Liver (tissue), 9 donors: ENCODE data around the gene GPC3. TPM values are rescaled to one million over a fixed set of nuclear protein-coding genes. Genes with fewer than 3 reads are reported as not detected.

Experiments
- DNase-seq: peaks from one replicate; pipeline ENCODE4 v3.0.0-alpha.2; 2017; ENCODE audit warnings: low spot score
- H3K27ac ChIP-seq, 2 donors: one replicate each; pipeline ENCODE4 v1.7.0; 2013; ENCODE audit warnings: inconsistent platforms in 2 of 2, low read length in 2 of 2, control low read depth in 1 of 2, low read depth in 1 of 2, mild to moderate bottlenecking in 1 of 2
- H3K27me3 ChIP-seq, 4 donors: one replicate each; pipeline versions ENCODE4 v1.6.1 to v1.7.0; 2013; ENCODE audit warnings: low read length in 3 of 4, inconsistent platforms in 1 of 4, mild to moderate bottlenecking in 1 of 4, moderate library complexity in 1 of 4; ENCODE audit not compliant: control insufficient read depth in 4 of 4, insufficient read depth in 4 of 4
- H3K36me3 ChIP-seq, 4 donors: one replicate each; pipeline versions ENCODE4 v1.6.1 to v1.7.0; 2013; ENCODE audit warnings: low read length in 3 of 4, mild to moderate bottlenecking in 3 of 4, low read depth in 1 of 4, moderate library complexity in 1 of 4; ENCODE audit not compliant: control insufficient read depth in 4 of 4, insufficient read depth in 3 of 4
- H3K4me1 ChIP-seq, 4 donors: one replicate each; pipeline versions ENCODE4 v1.6.1 to v1.7.0; 2013; ENCODE audit warnings: low read length in 3 of 4, mild to moderate bottlenecking in 3 of 4, moderate library complexity in 1 of 4; ENCODE audit not compliant: control insufficient read depth in 4 of 4, insufficient read depth in 4 of 4
- H3K4me3 ChIP-seq, 3 donors: one replicate each; pipeline versions ENCODE4 v1.6.1 to v1.7.0; 2013; ENCODE audit warnings: low read length in 3 of 3, control low read depth in 1 of 3, low read depth in 1 of 3, mild to moderate bottlenecking in 1 of 3
- H3K9ac ChIP-seq, 2 donors: one replicate each; pipeline ENCODE4 v1.7.0; 2013; ENCODE audit warnings: low read length in 2 of 2, mild to moderate bottlenecking in 2 of 2, moderate library complexity in 2 of 2, control low read depth in 1 of 2, low read depth in 1 of 2
- H3K9me3 ChIP-seq, 4 donors: one replicate each; pipeline versions ENCODE4 v1.6.1 to v1.7.0; 2013; ENCODE audit warnings: low read length in 3 of 4; ENCODE audit not compliant: control insufficient read depth in 4 of 4
- CTCF ChIP-seq: fragments of 150-350 bp; IDR thresholded peaks from 2 replicates; pipeline ENCODE4 v1.5.1; 2017; ENCODE audit warnings: improper control_type of control experiment, low read depth, low read length; ENCODE audit not compliant: missing input control
- EGR1 ChIP-seq, 2 donors: IDR thresholded peaks; 2 replicates each; pipeline ENCODE4 v1.6.1; 2016 to 2018; ENCODE audit warnings: antibody characterized with exemption in 2 of 2, low read depth in 2 of 2
- FOXA1 ChIP-seq: IDR thresholded peaks from 2 replicates; pipeline ENCODE4 v1.6.1; 2016; ENCODE audit warnings: antibody characterized with exemption
- FOXA2 ChIP-seq: IDR thresholded peaks from 2 replicates; pipeline ENCODE4 v1.6.1; 2016; ENCODE audit warnings: antibody characterized with exemption
- GABPA ChIP-seq, 2 donors: IDR thresholded peaks in 1 of 2; conservative IDR thresholded peaks in 1 of 2; 2 replicates each; pipeline ENCODE4 v1.6.1; 2016; ENCODE audit warnings: antibody characterized with exemption in 2 of 2, mild to moderate bottlenecking in 1 of 2, moderate library complexity in 1 of 2
- HNF4A ChIP-seq, 2 donors: conservative IDR thresholded peaks; 2 replicates each; pipeline ENCODE4 v1.6.1; 2016; ENCODE audit warnings: antibody characterized with exemption in 2 of 2, mild to moderate bottlenecking in 2 of 2
- HNF4G ChIP-seq: IDR thresholded peaks from 2 replicates; pipeline ENCODE4 v1.6.1; 2016; ENCODE audit warnings: antibody characterized with exemption
- NR2F2 ChIP-seq: IDR thresholded peaks from 2 replicates; pipeline ENCODE4 v1.6.1; 2016; ENCODE audit warnings: antibody characterized with exemption
- RXRA ChIP-seq, 2 donors: IDR thresholded peaks; 2 replicates each; pipeline ENCODE4 v1.6.1; 2017 to 2018; ENCODE audit warnings: antibody characterized with exemption in 2 of 2, mild to moderate bottlenecking in 1 of 2
- SP1 ChIP-seq: IDR thresholded peaks from 2 replicates; pipeline ENCODE4 v1.6.1; 2018; ENCODE audit warnings: antibody characterized with exemption, mild to moderate bottlenecking
- TAF1 ChIP-seq: conservative IDR thresholded peaks from 2 replicates; pipeline ENCODE4 v1.6.1; 2016; ENCODE audit warnings: antibody characterized with exemption, mild to moderate bottlenecking
- YY1 ChIP-seq: IDR thresholded peaks from 2 replicates; pipeline ENCODE4 v1.6.1; 2016; ENCODE audit warnings: antibody characterized with exemption, mild to moderate bottlenecking
- ZBTB33 ChIP-seq: IDR thresholded peaks from 2 replicates; pipeline ENCODE4 v1.6.1; 2016; ENCODE audit warnings: antibody characterized with exemption
- WGBS: extraction: QIAGEN DNeasy Blood & Tissue Kit; methylation state at CpG from one replicate; pipeline ENCODE4 v1.1.7; 2013; 5-methylcytosine and 5-hydroxymethylcytosine counted together
- polyA plus RNA-seq, 2 donors: library from polyadenylated mRNA; stranded (reverse) in 1 of 2; unstranded in 1 of 2; fragments of 200-250 nt in 1 of 2; fragments of >200 nt in 1 of 2; fragmentation: Nextera tagmentation in 1 of 2; extraction: Ambion mirVana in 1 of 2; gene quantifications; one replicate each; pipeline versions ENCODE4 v1.2.1 to v1.2.3, GENCODE V29; 2013 to 2015
- total RNA-seq, 2 donors: library from RNA; depleted of rRNA; stranded (reverse); fragments of >200 nt; gene quantifications; one replicate each; pipeline ENCODE4 v1.2.3, GENCODE V29; 2014
- TF ChIP-seq, protein P1 (sequence below): IDR thresholded peaks from 2 replicates; pipeline ENCODE4 v1.6.1; 2016; ENCODE audit warnings: antibody characterized with exemption, mild to moderate bottlenecking
- TF ChIP-seq, protein P2 (sequence below): IDR thresholded peaks from 2 replicates; pipeline ENCODE4 v1.6.1; 2016; ENCODE audit warnings: antibody characterized with exemption
- TF ChIP-seq, protein P3 (sequence below): IDR thresholded peaks from 2 replicates; pipeline ENCODE4 v1.6.1; 2016; ENCODE audit warnings: antibody characterized with exemption
- donor health status: healthy.
- donor health status: healthy.
- donor health status: healthy.
- donor health status: healthy.
- donor health status: healthy.

The GPC3 gene
- total and polyA plus RNA-seq, 4 donors: 0.40 to 1,133 (median 1.5) TPM

GRCh38 chrX:133981924-133982323 is 3.5 kb downstream of the GPC3 start:
- no peaks in the 10 kb centered on the region for H3K36me3 ChIP-seq
- H3K9me3 ChIP-seq: peaks cover 0 to 4% (median 0%) of the 10 kb centered on the region in 4 donors
- DNase-seq: no peak
- H3K27me3 ChIP-seq: peaks cover 0 to 2% (median 1%) of the 10 kb centered on the region in 4 donors
- H3K4me3 ChIP-seq: no peak overlapping the region
- TF ChIP-seq NR2F2: no peak
- TF ChIP-seq HNF4G: no peak
- no peak for TF ChIP-seq TAF1
- no peak for TF ChIP-seq ZBTB33
- TF ChIP-seq FOXA2: no peak
- TF ChIP-seq, protein P1, sequence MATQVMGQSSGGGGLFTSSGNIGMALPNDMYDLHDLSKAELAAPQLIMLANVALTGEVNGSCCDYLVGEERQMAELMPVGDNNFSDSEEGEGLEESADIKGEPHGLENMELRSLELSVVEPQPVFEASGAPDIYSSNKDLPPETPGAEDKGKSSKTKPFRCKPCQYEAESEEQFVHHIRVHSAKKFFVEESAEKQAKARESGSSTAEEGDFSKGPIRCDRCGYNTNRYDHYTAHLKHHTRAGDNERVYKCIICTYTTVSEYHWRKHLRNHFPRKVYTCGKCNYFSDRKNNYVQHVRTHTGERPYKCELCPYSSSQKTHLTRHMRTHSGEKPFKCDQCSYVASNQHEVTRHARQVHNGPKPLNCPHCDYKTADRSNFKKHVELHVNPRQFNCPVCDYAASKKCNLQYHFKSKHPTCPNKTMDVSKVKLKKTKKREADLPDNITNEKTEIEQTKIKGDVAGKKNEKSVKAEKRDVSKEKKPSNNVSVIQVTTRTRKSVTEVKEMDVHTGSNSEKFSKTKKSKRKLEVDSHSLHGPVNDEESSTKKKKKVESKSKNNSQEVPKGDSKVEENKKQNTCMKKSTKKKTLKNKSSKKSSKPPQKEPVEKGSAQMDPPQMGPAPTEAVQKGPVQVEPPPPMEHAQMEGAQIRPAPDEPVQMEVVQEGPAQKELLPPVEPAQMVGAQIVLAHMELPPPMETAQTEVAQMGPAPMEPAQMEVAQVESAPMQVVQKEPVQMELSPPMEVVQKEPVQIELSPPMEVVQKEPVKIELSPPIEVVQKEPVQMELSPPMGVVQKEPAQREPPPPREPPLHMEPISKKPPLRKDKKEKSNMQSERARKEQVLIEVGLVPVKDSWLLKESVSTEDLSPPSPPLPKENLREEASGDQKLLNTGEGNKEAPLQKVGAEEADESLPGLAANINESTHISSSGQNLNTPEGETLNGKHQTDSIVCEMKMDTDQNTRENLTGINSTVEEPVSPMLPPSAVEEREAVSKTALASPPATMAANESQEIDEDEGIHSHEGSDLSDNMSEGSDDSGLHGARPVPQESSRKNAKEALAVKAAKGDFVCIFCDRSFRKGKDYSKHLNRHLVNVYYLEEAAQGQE: no peak
- TF ChIP-seq RXRA (IDR thresholded peaks at IDR 0.05): no peak
- TF ChIP-seq, protein P2, sequence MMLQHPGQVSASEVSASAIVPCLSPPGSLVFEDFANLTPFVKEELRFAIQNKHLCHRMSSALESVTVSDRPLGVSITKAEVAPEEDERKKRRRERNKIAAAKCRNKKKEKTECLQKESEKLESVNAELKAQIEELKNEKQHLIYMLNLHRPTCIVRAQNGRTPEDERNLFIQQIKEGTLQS: no peak
- no peak for TF ChIP-seq EGR1 (IDR thresholded peaks at IDR 0.05; ENCODE audit: low read depth in 2 of 2)
- no peak for TF ChIP-seq SP1
- TF ChIP-seq GABPA (IDR thresholded peaks at IDR 0.05 in 1 of 2, conservative IDR thresholded peaks at IDR 0.05 in 1 of 2): no peak
- no peak overlapping the region for H3K9ac ChIP-seq
- WGBS: 57% methylated on average over 3 of the region's 3 CpGs
- no peak overlapping the region for H3K27ac ChIP-seq
- peaks cover 4 to 11% (median 7%) of the 10 kb centered on the region in 4 donors for H3K4me1 ChIP-seq

GRCh38 chrX:133980832-133981588 is 4.4 kb downstream of the GPC3 start:
- TF ChIP-seq RXRA (IDR thresholded peaks at IDR 0.05) (no peak), ZBTB33 (no peak), YY1 (no peak), NR2F2 (no peak), FOXA1 (no peak), CTCF (no peak), HNF4A (conservative IDR thresholded peaks at IDR 0.05) (no peak), FOXA2 (no peak), GABPA (IDR thresholded peaks at IDR 0.05 in 1 of 2, conservative IDR thresholded peaks at IDR 0.05 in 1 of 2) (no peak), TAF1 (no peak), EGR1 (IDR thresholded peaks at IDR 0.05; ENCODE audit: low read depth in 2 of 2) (no peak)
- TF ChIP-seq, protein P3, sequence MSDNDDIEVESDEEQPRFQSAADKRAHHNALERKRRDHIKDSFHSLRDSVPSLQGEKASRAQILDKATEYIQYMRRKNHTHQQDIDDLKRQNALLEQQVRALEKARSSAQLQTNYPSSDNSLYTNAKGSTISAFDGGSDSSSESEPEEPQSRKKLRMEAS: no peak
- no peak for DNase-seq
- H3K4me3 ChIP-seq: no peak overlapping the region
- peaks cover 0 to 4% (median 0%) of the 10 kb centered on the region in 4 donors for H3K9me3 ChIP-seq
- H3K27ac ChIP-seq: no peak overlapping the region
- WGBS: 80% methylated on average over 5 of the region's 5 CpGs
- H3K36me3 ChIP-seq: no peaks in the 10 kb centered on the region
- H3K27me3 ChIP-seq: peaks cover 0 to 2% (median 0%) of the 10 kb centered on the region in 4 donors
- H3K4me1 ChIP-seq: peaks cover 3 to 10% (median 6%) of the 10 kb centered on the region in 4 donors
- H3K9ac ChIP-seq: no peak overlapping the region
